ENCODE results near the gene PROM1. TPM values are rescaled to one million over a fixed set of nuclear protein-coding genes. Genes with fewer than 3 reads are reported as not detected.

The PROM1 gene
- total RNA-seq (10 to 100 TPM in 3 of 9 donors, 1 to 10 TPM in 6; 2.7 to 30.5 (median 6.1) TPM), polyA plus RNA-seq (1 to 10 TPM; 1.5 to 1.9 TPM)
- long read RNA-seq, donor 1, partial matches to known transcripts = 2 of 4 reads
- long read RNA-seq, donor 1, other reads (novel, unspliced or antisense) = 2 of 4 reads
- long read RNA-seq, donor 2, full-length matches to known transcripts = 2 of 5 reads
- long read RNA-seq, donor 2, partial matches to known transcripts = 1 of 5 reads
- long read RNA-seq, donor 2, other reads (novel, unspliced or antisense) = 2 of 5 reads
- long read RNA-seq, donor 3, partial matches to known transcripts = 1 of 3 reads
- long read RNA-seq, donor 3, other reads (novel, unspliced or antisense) = 2 of 3 reads

GRCh38 chr4:16083241-16084191, at the start of gene PROM1:
Gene PROM1 (minus strand): TSS chr4:16084023. CDS start chr4:16075906, 8,117 bp downstream.
- ATAC-seq (peak; percentile 63 to 87 (median 78)), DNase-seq (peak; percentile 13 to 69 (median 30))
- TF ChIP-seq POLR2A (IDR thresholded peaks at IDR 0.05) = no peak
- TF ChIP-seq, protein P1, sequence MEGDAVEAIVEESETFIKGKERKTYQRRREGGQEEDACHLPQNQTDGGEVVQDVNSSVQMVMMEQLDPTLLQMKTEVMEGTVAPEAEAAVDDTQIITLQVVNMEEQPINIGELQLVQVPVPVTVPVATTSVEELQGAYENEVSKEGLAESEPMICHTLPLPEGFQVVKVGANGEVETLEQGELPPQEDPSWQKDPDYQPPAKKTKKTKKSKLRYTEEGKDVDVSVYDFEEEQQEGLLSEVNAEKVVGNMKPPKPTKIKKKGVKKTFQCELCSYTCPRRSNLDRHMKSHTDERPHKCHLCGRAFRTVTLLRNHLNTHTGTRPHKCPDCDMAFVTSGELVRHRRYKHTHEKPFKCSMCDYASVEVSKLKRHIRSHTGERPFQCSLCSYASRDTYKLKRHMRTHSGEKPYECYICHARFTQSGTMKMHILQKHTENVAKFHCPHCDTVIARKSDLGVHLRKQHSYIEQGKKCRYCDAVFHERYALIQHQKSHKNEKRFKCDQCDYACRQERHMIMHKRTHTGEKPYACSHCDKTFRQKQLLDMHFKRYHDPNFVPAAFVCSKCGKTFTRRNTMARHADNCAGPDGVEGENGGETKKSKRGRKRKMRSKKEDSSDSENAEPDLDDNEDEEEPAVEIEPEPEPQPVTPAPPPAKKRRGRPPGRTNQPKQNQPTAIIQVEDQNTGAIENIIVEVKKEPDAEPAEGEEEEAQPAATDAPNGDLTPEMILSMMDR (IDR thresholded peaks at IDR 0.05) = peak in 1 of 12 donors; percentile 17
- peaks cover 0 to 15% (median 0%) of the 10 kb centered on the region in 12 donors for H3K9me3 ChIP-seq
- H3K4me1 ChIP-seq = peaks cover 0 to 29% (median 19%) of the 10 kb centered on the region in 12 donors
- no peaks in the 10 kb centered on the region for H3K36me3 ChIP-seq
- intact Hi-C loops (cut with DNase I) = no loop called here
- WGBS, 4 donors = 3 to 8% (median 7%) methylated on average over 31 to 81 of the region's 81 CpGs
- peaks cover 11 to 60% (median 25%) of the 10 kb centered on the region in 9 donors for H3K27me3 ChIP-seq
- H3K4me3 ChIP-seq = peak within 1 kb of the TSS; percentile 27 to 64 (median 56)
- no peak within 1 kb of the TSS for H3K27ac ChIP-seq

DNA sequence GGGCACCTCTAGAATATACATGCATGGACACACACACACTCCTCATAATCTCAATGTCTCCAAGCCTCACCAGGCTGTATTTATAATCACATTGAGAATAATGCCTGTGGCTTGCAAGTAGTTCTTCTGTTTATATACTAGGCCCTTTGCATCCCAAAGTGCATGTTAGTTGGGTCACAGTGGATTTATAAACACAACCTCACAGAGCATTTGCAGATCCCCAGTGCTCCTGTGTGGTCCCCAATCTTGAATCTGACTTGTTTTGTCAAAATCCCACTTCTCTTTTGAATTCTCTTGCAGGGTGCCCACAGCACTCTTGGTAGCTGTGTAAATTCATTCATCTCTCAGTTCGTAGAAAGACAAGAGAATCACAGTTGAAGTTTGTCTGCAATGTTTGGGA, 49.6 kb upstream of the PROM1 start:
- peaks cover 0 to 18% (median 0%) of the 10 kb centered on the region in 12 donors for H3K4me1 ChIP-seq
- ATAC-seq = no peak
- H3K27me3 ChIP-seq = no peaks in the 10 kb centered on the region
- H3K4me3 ChIP-seq = no peak overlapping the region
- no peak for DNase-seq
- no peaks in the 10 kb centered on the region for H3K9me3 ChIP-seq
- TF ChIP-seq, protein P1 (IDR thresholded peaks at IDR 0.05) = no peak
- TF ChIP-seq POLR2A (IDR thresholded peaks at IDR 0.05) = no peak
- H3K36me3 ChIP-seq = no peaks in the 10 kb centered on the region
- WGBS, 4 donors = 83 to 96% (median 91%) methylated on average over 1 of the region's 1 CpG
- no peak overlapping the region for H3K27ac ChIP-seq
- intact Hi-C loops (cut with DNase I) = no loop called here

DNA sequence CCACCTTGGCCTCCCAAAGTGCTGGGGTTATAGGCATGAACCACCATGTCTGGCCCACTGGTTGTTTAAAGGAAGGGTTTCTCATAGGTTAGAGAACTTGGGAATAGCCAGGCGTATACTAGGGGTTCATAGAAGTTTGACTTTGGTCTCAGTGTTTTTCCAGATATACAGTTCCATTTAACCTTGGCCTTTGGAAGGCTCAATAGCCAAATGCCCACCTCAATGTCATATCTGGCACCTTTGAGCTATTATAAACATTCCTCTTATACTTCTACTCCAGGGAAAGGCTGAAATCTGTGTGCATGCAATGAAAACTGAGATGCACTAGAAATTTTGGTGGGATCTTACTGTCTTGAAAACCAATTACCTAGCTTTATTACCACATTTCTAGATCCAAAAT, 47.5 kb upstream of the PROM1 start:
- no peaks in the 10 kb centered on the region for H3K36me3 ChIP-seq
- no peaks in the 10 kb centered on the region for H3K9me3 ChIP-seq
- ATAC-seq = no peak
- no peak overlapping the region for H3K27ac ChIP-seq
- H3K27me3 ChIP-seq = no peaks in the 10 kb centered on the region
- WGBS, 4 donors = 95 to 100% (median 99%) methylated on average over 1 of the region's 1 CpG
- no peak for DNase-seq
- no peak for TF ChIP-seq POLR2A (IDR thresholded peaks at IDR 0.05)
- TF ChIP-seq, protein P1 (IDR thresholded peaks at IDR 0.05) = no peak
- no peak overlapping the region for H3K4me3 ChIP-seq
- peaks cover 0 to 18% (median 0%) of the 10 kb centered on the region in 12 donors for H3K4me1 ChIP-seq
- intact Hi-C loops (cut with DNase I) = no loop called here

GRCh38 chr4:16129336-16129735, 45.5 kb upstream of the PROM1 start:
- intact Hi-C loops (cut with DNase I) = no loop called here
- DNase-seq (peak in 1 of 5 donors; percentile 18), ATAC-seq (peak; percentile 63 to 88 (median 79))
- H3K36me3 ChIP-seq = no peaks in the 10 kb centered on the region
- peak overlapping the region in 4 of 12 donors; percentile 39 to 62 (median 56) for H3K27ac ChIP-seq
- no peaks in the 10 kb centered on the region for H3K9me3 ChIP-seq
- no peaks in the 10 kb centered on the region for H3K27me3 ChIP-seq
- WGBS, 4 donors = 22 to 46% (median 28%) methylated on average over 1 of the region's 1 CpG
- no peak overlapping the region for H3K4me3 ChIP-seq
- H3K4me1 ChIP-seq = peaks cover 0 to 36% (median 4%) of the 10 kb centered on the region in 12 donors
- TF ChIP-seq, protein P1 (IDR thresholded peaks at IDR 0.05) = no peak

Measured in heart left ventricle (tissue), 16 donors.